HG03280 (cell line): ENCODE data around the gene LNX2.

Source experiments
- ATAC-seq: cut with Tn5 transposase; IDR thresholded peaks from one replicate; pipeline ENCODE4 v1.9.1; 2021; ENCODE audit warnings: mild to moderate bottlenecking, moderate library complexity; ENCODE audit not compliant: unreplicated experiment

The LNX2 gene

DNA sequence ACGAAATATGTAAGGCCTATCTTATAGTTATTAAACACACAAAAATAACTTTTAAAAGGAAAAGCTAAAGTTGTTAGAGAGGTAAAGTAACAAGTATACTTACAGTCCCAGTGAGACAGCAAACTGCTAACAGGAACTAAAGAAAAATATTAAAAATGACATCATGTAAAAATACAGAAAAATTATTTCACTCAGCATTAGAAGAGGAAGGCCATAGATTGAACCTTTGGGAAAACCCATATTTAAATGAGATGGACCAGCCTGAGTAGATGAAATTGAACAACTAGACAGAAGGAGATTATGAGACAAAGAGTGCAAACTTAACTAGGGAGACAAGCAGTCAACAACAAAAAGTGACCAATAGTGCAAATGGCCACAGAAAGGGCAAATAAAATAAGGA lies 49.4 kb downstream of the LNX2 start:
- ATAC-seq: no peak

GRCh38 chr13:27569405-27569804 lies 50.9 kb downstream of the LNX2 start:
- ATAC-seq: no peak

DNA sequence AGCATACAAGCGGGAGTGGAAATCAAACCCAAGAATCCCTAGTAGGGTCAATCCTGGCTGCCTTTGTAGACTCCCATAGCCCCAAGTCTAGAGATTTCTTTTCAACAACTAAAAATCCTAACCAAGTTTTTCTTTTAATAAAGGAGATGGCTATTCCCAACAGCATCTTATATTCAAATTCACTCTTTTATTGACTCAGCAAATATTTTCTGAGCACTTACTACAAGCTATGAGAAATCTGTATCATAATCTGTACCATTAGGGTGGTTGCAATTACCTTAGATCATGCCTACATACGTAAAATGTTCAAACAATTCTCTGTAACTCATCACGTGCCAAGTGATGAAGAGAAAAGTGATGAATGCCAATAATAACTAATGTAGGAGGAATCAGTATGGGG lies 54.5 kb downstream of the LNX2 start:
- ATAC-seq: no peak

- ATAC-seq: no peak
These were observed 57.9 kb downstream of the LNX2 start for GRCh38 chr13:27562457-27562856.

GRCh38 chr13:27559719-27560118 lies 60.6 kb downstream of the LNX2 start:
- ATAC-seq: no peak

- no peak for ATAC-seq
These were observed 64.2 kb downstream of the LNX2 start for GRCh38 chr13:27556109-27556508.

DNA sequence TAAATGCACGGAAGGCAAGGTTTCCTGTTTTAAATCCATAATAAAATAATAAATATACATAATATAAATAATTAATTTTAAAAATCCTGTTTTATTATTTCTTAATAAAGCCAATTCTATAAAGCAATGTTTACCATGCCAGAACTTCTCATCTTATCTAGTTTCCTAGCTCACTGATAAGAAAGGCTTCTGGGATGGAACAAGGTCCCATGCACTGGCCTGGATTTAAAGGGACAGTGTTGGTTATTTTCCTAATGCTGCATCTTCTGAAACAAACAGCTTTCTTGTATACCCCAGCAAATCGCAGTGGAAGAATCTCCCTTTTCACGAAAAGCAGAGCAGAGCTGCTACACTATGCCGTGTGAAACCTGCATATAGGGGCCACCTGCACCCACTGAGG lies 68.8 kb downstream of the LNX2 start:
- ATAC-seq: no peak

DNA sequence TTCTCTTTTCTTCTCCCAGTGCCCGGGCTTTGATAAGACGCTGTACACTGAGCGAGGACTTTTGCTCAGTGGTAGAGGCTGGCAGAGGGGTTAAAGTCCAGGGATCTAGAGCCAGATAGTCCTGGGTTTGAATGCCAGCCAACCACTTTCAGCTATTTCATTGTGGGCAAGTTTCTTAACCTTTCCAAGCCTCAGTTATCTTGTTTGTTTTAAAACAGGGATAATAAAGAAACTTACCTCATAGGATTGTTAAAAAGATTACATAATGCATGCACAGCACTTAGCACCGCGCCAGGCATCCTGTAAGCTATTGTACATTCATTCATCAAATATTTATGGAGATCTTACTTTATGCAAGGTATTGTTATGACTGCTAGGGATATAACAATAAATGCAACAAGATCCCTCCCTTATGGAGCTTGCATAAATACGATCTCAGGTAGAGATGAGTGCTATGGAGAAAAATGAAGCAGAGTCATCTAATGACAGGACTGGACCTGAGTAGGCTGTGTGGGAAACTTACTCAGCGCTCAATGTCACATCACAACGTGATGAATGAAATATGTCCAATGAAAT lies 70.8 kb downstream of the LNX2 start:
- no peak for ATAC-seq

DNA sequence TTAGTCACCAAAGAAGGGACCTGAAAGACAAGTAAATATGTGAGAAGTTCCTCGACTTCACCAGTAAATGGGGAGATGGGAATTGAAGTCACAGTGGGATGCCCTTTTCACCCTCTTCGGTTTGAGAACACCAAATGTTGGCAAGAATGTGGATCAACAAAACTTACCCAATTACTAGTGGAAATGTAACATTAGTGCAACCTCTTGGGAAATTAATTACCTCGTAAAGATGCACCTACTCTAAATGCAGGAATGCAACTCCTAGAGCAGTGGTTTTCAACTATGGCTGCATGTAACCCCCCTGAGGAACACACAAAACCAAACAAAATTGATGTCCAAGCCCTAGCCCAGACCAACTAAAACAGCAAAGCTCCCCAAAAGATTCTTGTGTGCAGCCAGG lies 78.1 kb downstream of the LNX2 start:
- no peak for ATAC-seq

GRCh38 chr13:27541386-27541785 lies 78.9 kb downstream of the LNX2 start:
- ATAC-seq: no peak

DNA sequence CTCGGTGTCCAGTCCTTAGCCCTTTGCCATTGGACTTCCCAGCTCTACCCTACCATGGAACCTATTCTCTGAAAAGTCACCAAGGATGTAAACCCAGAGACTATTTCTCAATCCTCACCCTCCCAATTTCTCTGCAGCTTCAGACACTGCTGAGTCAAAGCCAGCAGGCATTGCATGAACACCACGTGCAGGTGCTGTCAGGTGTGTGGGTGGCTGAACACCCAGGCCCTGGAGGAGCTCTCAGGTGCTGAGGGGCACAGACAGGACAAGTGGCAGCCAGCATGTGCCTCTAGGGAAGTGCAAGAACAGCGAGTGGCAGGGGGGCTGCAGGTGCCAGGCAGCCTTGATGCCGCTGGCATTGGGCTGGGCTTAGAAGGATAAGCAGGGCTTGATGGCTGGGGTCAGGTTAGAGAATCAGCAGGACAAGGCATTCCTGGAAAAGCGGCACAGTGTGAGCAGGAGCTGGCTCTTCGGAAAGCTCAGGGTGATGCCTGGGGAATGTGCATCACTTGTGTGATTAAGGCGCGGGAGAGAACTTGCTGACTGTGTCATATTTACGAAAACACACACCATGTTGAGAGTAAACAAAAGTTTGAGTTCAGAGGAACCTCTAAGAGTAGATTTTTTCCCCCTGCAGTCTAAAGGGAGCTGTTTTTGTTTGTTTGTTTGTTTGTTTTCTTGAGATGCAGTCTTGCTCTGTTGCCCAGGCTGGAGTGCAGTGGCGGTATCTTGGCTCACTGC lies 83.8 kb downstream of the LNX2 start:
- ATAC-seq: no peak

GRCh38 chr13:27535546-27535945 lies 84.8 kb downstream of the LNX2 start:
- no peak for ATAC-seq

DNA sequence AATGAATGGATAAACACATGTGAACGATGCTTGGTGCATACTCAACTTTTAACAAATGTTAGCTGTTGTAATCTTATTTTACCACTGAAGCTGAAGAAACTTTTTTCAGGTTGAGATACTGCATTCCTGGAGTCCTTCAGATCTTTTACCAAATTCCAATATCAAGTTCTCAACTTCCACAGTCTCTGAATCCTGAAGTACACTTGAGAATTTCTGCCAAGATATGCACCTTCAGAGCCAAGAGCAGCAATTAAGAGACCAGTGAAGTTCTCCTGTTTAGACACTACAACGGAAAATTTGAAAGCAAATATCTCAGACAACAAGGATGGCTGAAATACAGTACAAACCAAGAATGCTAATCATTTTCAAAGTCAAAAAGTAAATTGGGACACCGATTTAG lies 85.3 kb downstream of the LNX2 start:
- no peak for ATAC-seq

GRCh38 chr13:27534108-27534980 lies 86.0 kb downstream of the LNX2 start:
- no peak for ATAC-seq

DNA sequence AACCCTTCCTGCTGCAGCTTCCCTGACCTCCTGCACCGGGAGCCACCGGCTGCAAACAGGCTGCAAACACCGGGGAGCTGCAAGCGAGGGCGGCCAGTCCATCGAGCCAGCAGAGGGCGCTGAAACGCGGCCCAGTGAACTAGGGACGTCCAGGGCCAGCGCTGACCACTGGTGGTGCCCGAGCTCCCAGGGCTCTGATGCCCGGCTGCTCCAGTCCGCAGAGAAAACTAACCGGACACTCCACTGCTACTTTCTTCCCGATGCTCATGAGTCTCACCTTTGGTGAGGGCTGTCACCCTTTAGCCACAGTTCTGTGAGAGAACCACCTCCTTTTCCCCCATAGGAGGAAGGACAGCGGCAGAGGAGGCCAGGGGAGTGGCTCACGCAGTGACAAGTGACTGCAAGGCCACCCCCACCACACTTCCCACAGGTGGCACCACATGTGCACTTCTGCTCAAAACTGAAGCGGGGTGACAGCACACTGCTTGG lies 87.1 kb downstream of the LNX2 start:
- no peak for ATAC-seq

GRCh38 chr13:27528908-27529307 lies 91.4 kb downstream of the LNX2 start:
- no peak for ATAC-seq

GRCh38 chr13:27526516-27526915 lies 93.8 kb downstream of the LNX2 start:
- ATAC-seq: no peak

- no peak for ATAC-seq
These were observed 95.1 kb downstream of the LNX2 start for GRCh38 chr13:27524981-27525975.

- no peak for ATAC-seq
These were observed 96.8 kb downstream of the LNX2 start for GRCh38 chr13:27523346-27524073.

DNA sequence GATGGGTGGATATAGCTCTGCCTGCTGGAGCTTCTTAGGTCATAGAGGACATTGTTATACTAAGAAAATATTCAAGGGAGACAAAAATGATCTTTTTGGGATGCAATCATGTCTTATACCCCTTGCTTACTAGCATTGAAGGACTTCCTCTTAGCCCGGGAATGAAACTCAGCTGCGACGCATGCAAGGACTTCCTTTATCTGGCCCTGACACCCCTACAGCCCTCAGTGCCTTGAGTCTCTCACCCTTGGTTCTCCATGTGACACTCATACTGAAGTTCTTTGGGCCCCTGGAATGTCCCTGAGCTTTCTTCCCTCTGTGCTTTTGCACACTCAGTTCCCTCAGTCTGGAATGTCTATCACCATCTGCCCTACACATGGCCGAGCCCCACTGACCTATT lies 97.5 kb downstream of the LNX2 start:
- no peak for ATAC-seq
